ENCODE results near the gene APOBEC4.

DNA sequence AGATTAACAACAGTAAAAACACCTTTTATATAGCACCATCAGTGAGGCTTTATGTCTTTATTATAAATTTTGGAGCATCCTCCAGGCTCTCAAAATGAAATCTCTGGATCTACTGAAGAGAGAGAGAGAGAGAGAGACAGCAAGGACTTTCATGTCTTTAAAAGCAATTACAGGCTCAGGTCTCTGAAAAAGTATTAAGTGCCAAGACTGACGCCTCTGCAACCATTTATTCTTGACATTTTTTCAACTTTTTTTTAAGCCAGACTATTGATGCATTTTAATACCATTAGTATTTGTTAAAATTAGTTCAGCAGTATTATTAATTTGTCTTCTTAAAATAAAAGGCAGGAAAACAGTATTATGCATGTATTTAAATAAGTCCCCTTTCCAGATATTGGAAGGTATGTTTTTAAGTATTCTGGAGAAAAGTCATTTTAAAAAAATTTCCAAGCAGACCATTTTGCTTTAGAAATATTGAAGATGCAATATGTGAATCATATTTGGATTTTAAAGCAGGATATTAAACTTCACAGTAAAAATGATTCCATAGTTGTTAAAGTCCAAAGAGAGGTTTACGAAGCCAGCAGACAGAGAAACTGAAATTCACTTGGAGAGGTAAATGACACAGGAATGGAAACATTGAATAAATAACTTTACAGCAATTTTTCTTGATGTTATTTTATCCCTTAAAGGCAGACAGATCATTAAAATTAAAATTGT is 35.4 kb upstream of the APOBEC4 start:
- TF ChIP-seq CTCF (IDR thresholded peaks at IDR 0.05), result no peak
- TF ChIP-seq, protein P1, sequence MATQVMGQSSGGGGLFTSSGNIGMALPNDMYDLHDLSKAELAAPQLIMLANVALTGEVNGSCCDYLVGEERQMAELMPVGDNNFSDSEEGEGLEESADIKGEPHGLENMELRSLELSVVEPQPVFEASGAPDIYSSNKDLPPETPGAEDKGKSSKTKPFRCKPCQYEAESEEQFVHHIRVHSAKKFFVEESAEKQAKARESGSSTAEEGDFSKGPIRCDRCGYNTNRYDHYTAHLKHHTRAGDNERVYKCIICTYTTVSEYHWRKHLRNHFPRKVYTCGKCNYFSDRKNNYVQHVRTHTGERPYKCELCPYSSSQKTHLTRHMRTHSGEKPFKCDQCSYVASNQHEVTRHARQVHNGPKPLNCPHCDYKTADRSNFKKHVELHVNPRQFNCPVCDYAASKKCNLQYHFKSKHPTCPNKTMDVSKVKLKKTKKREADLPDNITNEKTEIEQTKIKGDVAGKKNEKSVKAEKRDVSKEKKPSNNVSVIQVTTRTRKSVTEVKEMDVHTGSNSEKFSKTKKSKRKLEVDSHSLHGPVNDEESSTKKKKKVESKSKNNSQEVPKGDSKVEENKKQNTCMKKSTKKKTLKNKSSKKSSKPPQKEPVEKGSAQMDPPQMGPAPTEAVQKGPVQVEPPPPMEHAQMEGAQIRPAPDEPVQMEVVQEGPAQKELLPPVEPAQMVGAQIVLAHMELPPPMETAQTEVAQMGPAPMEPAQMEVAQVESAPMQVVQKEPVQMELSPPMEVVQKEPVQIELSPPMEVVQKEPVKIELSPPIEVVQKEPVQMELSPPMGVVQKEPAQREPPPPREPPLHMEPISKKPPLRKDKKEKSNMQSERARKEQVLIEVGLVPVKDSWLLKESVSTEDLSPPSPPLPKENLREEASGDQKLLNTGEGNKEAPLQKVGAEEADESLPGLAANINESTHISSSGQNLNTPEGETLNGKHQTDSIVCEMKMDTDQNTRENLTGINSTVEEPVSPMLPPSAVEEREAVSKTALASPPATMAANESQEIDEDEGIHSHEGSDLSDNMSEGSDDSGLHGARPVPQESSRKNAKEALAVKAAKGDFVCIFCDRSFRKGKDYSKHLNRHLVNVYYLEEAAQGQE (IDR thresholded peaks at IDR 0.05; ENCODE audit: insufficient read depth in 1 of 2, low read depth in 2 of 2, low read length in 1 of 2), result no peak

Data from Panc1 (cell line).